Activated CD4-positive, alpha-beta T cell treated with anti-CD3 and anti-CD28 coated beads, Interleukin-2, amount 50 U/mL, for 1 hour (primary cell): ENCODE results near the gene PPM1B.
"Not testable (repeated sequence)": the region's sequence is repeated elsewhere in the genome, so short reads cannot be mapped to it uniquely, and the experiment has no call there.

ENCODE experiments used
- DNase-seq: peaks from one replicate; pipeline ENCODE4 v3.0.0-alpha.2; 2020

PPM1B gene

DNA sequence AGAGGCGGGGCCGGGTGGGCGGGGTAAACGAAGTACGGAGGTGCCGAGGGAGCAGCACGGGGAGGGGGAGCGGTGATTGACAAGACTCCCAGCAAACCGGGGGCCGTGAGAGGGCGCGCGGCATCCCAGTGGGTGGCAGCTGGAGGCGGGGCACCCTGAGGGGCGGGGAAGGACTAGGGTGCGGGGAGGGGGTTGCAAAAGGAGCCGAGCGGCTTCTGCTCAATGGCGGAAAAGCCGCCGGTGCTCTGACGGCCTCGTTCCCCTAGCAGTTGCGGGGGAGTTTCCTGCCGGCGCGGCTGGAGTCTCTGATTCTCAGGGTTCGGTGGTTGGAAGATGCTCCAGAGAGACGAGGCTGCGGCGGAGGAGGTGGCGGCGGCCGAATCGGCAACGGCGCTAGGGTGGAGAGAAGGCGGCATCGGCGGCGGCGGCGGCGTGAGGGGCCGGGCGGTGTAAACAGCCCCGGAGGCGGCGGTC is at the start of gene PPM1B:
TSS of gene PPM1B (plus strand) at position 195 of the 474 bp plus-strand sequence. CDS start 32,325 bp downstream, outside the sequence.
- peak; percentile 99 for DNase-seq

DNA sequence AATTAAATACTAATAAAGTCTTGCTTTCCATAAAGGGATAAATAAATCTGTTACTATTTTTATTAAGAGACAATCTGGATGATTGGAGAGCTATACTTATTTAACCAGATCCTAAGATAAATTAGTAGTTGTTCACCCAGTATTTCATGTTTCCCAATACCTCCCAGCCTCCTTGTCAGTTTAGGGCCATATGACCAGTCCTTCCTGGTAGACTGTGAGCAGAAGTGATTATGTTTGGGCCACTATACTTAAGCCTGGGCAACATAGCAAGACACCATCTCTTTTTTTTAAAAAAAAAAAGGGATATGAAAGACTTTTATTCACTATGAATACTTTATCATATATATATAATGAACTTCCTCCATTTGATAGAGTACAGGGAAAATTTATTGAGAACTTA is 48.8 kb upstream of the PPM1B start:
- no peak for DNase-seq

DNA sequence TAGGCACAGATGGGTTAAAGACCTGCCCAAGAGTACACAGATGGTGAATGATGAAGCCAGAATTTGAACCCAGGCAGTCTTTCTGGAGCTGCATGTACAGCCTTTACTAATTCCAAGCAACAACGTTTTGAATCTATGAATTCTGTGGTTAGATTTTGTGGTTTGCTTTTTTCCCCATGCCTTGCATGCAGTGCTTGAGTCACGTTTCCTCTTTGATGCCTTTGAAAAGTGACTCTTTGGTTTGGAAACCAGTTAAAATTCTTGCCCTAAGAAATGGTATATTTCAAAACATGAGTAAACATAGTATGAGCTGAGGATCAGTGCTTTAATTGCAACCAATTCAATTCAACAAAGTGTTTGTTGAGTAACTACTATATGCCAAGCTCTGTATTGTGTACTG is 48.2 kb upstream of the PPM1B start:
- DNase-seq = no peak

DNA sequence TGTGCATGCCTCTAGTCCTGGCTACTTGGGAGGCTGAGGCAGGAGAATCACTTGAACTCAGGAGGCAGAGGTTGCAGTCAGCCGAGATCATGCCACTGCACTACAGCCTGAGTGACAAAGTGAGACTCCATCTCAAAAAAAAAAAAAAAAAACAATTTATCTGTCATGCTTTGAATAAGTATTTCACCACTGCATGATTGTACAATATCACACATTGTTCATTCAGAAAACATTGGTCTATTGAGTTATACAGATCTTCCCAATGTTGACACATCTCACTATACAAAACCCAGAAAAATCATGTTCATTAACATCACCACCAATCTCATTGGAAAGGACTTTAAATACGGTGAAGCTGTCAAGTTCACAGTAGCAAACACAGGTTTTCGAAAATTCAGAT is 46.8 kb upstream of the PPM1B start:
- DNase-seq = no peak

DNA sequence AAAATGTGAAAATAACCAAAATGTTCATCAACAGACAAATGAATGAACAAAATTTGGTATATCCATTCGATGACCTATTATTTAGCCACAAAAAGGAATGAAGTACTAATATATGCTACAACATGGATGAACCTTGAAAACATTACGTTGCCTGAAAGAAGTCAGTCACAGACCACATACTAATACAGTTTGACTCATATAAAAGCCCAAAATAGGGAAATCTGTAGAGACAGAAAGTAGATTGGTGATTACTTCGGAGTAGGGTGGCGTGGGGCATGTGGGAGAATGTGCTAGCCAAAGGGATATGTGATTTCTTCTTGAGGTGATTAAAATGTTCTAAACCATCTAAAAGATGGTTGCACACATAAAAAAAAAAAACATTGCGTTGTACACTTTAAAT is 44.2 kb upstream of the PPM1B start:
- DNase-seq = no peak

DNA sequence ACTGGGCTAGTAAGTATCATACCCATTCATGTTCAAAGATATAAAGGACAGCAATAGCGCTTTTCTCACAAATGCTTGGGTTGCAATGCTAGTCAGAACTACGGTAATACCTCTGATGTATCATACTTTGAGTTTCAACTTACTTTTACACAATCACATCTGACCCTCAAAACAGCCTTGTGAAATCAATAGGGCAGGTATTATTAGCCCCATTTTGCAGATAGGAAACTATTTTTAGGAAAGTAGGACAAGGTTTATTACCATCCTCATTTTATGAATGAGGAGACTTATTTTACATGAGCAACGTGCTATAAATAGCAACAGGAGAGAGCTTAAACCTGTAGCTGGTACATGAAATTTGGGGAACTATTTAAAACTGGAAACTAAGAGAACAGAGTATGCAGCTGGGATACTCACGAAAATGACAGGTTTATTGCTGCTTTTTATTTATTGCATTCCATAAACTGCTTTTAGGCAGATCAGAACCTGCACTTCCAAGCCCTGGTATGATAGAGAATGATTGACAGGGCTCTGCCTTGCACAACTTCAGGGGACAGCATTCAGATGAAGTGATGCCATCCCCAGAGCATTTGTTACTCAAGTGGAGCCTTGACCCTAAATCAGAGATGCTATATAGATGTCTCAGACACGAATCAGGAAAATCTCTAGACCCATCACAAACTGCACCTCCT is 42.4 kb upstream of the PPM1B start:
- DNase-seq = no peak

DNA sequence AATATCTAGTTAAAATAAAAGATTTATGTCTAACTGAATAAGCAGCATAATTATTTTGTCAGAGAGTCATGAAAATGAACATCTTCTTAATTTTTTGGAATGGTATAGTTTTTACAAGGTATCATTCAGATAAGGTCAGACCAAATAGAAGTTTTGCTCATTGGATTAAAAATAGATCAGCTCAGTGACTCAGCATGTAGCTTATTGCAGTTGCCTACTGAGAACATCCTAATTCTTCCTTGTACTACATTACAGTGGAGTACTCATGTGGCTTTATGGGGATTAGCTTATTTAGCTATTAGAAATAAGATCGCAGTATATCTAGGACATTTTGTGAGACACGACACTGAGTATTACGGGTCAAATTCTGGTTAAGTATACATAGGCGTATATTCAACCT is 38.2 kb upstream of the PPM1B start:
- no peak for DNase-seq

DNA sequence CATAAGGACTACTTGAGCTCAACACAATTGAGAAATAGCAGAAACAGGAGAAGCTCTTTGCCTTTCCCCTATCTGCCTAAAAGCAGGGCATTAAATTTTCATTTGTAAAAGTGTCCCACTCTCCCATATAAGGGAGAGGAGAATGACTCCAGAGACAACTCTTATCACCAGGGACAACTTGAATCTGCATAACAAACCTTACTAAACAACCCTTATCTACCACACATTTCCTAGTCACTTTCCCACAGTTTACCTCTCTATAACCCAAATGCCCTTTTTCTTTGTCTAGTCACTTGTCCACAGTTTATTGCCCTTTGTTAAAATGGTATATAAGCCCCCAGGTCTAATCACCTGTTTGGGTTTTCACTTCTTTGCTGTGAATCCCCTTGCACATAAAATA is 37.5 kb upstream of the PPM1B start:
- no peak for DNase-seq

DNA sequence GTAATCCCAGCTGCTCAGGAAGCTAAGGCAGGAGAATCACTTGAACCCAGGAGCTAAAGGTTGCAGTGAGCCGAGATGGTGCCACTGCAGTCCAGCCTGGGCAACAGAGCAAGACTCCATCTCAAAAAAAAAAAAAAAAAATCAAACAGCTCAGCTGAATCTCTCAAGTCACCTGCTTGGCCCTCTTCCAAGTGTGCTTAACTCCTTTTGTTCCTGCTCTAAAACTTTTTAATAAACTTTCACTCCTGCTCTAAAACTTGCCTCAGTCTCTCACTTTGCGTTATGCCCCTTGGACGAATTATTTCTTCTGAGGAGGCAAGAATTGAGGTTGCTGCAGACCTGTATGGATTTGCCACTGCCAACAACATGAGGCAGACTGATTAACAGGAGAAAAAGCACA is 35.1 kb upstream of the PPM1B start:
- DNase-seq = not testable (repeated sequence)

DNA sequence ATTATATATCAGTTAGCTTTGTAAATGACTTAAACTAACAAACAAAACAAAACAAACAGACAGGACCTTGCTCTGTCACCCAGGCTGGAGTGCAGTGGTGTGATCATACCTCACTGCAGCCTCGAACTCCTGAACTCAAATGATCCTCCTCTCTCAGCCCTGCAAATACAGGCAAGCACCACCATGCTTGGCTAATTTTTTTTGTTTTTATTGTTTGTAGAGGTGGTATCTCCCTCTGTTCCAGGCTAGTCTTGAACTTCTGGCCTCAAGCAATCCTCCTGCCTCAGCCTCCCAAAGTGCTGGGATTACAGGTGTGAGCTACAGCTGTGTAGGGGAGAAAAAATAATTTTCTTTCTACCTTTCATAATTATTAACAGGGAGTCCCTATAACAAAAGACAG is 33.8 kb upstream of the PPM1B start:
- no peak for DNase-seq

DNA sequence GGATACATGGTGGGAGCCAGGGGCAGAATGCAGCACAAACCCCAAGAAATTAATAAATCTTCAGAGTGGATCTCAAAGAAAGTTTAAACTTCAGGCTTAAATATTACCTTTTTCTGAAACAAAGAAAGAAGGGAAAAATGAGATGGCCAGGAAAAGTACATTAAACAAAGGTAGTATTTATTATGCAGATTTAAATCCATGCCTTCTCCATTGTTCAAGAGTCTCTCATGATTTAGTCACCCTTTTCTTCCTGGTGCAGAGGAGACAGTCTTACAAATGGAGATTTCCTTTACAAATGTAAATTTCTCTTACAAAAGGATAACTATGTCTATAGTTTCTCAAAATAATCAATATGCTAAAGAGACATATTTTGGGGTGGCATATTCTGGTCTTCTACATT is 33.4 kb upstream of the PPM1B start:
- no peak for DNase-seq

DNA sequence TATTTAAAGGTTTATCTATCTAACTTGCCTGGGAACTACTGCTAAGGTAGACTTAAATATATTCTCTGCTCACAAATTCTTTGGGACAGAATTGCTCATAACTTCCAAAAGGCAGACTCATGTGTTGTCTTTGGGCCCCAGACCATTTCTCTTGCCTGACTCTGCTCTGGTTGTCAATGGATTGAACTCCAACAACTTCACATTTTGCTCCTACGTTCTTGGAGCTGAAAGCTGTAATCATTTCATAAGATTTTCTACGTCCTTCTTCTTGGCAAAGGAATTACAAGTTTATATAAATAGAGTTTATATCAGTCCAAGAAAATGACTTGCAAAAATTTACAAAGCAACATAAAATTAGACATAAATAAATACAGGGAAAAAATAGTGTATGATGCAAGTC is 32.9 kb upstream of the PPM1B start:
- no peak for DNase-seq

DNA sequence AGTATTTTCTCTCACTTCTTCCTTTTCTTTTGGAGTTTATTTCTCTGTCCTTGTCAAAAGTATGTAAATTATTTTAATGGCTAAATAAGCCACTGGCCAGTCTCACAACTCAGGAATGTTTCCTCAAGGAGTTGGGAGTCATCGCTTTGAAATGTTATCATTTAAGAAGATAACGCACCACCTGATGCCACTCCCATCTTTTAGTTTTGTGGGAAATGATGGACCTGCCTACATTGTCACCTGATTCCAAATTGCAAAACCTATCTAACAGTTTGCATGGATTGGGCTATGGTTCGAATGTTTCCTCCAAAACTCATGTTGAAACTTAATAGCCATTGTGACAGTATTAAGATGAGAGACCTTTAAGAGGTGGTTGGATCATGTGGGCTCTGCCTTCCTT is 32.4 kb upstream of the PPM1B start:
- DNase-seq = no peak

DNA sequence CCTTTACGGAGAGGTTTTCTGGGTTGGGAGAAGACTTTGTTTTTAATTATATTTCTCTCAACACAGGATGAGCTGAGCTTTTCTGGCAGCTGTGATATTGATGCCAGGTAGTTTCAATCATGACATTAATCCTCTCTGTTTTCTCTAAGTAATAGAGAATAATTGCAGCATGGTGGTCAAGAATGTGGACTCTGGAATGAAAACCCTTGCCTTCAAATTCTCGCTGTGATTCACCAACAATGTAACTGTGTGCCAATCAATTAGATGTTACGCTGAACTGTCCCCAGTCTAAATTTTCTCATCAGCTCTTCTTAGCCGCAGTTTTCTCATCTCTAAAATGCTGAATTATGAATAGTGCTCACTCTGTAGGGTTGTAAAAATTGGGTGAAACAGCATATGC is 31.6 kb upstream of the PPM1B start:
- DNase-seq = no peak

DNA sequence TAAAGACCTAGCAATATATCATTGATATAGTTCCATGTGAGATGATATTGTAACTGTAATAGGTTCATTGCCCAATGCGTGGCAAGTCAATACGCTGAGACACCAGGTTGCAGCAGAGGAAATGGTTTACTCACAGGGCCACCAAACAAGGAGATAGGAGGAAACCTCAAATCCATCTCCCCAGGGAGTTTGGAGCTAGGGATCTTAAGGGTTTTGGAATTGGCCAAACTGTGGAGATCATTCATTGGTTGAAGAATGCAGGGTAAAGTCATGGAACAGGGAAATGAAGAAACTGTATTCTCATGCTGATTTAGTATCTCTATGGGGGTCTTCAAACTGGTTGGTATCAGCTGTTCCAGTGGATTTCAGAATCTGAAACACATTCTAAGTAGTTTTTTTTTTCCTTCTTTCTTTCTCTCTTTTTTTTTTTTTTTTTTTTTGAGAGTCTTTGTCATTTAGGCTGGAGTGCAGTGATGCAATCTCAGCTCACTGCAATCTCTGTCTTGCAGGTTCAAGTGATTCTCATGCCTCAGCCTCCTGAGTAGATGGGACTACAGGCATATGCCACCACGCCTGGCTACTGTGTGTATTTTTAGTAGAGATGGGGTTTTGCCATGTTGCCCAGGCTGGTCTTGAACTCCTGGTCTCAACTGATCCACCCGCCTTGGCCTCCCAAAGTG is 30.7 kb upstream of the PPM1B start:
- no peak for DNase-seq

DNA sequence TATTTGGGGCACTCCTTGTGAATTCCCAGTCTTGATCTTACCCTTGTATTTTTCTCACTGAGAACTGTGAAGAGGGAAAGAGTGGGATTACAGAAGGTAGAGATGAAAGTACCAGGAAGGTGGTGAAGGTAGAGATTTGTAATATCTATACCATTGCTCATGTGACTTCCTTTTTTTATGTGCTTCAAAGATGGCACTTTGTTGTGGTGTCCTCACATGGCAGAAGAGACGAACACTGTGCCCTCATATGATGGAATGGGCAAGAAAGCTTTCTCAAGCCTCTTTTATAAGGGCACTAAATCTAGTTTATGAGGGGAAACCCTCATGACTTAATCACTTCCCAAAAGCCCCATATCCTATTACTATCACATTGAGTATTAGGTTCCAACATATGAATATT is 28.9 kb upstream of the PPM1B start:
- DNase-seq = no peak

DNA sequence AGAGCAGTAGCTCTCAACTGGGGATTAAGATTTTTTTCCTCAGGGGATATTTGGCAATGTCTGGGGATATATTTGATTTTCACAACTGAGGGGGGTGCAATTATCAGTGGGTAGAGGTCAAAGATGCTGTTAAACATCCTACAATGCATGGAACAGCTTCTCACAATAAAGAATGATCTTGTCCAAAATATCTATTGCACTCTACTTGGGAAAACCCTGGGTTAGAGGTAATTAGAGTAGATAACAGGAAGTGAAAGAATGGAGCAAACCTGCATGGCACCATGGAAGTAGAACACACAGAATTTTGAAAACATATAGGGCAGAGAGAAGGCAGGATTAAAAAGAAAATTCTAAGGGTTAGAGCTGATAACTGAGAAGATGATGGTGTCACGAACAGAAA is 26.4 kb upstream of the PPM1B start:
- DNase-seq = no peak

DNA sequence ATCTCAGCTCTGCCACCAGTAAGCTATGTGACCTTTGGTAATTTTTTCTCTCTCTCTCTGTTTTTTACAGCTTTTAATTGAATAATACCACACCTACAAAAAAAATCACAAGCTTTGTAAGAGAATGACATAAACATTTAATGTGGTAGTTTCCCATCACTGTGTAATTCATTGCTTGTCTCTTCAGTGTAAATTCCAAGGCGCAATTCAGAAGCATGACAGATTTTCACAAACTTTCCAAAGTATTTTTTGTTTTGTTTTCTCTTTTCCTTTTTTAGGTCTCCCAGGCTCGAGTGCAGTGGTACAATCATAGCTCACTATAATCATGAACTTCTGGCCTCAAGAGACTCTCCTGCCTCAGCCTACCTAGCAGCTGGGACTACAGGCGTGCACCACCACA is 25.0 kb upstream of the PPM1B start:
- no peak for DNase-seq

DNA sequence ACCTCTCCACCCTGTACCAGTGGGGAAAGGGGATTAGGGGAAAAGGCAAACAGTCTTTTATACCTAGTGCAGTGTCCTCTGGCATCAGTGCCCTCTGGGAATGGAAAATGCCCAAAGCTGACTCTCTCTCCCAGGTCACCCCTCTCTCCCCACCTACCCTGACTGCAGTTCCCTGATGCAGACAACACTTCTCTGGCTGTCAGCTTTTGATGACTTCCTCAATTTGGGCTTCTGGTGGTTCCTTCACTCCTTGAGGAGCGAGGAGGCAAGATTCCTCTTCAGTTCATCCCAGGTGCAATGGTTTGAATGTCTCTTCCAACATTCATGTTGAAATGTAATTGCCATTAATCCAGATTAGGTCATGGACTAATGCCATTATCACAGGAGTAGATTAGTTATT is 19.7 kb upstream of the PPM1B start:
- DNase-seq = no peak

DNA sequence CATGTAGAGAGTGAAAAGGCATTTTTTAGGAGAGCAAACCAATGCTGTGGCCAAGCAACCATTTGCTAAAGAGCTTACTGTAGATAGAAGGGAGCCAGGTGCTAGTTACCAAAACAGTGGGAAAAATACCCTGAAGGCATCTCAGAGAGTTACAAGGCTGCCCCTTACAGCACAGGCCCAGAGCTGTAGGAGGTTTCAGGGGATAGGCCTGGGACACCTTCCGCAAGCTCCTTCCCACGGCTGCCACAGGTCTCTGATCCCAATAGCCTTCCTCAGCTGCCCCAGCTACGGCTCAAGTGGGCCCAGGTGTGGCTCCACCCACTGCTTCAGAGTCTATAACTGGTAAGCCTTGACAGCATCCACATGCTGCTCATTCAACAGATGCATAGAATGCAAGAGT is 18.2 kb upstream of the PPM1B start:
- DNase-seq = no peak

DNA sequence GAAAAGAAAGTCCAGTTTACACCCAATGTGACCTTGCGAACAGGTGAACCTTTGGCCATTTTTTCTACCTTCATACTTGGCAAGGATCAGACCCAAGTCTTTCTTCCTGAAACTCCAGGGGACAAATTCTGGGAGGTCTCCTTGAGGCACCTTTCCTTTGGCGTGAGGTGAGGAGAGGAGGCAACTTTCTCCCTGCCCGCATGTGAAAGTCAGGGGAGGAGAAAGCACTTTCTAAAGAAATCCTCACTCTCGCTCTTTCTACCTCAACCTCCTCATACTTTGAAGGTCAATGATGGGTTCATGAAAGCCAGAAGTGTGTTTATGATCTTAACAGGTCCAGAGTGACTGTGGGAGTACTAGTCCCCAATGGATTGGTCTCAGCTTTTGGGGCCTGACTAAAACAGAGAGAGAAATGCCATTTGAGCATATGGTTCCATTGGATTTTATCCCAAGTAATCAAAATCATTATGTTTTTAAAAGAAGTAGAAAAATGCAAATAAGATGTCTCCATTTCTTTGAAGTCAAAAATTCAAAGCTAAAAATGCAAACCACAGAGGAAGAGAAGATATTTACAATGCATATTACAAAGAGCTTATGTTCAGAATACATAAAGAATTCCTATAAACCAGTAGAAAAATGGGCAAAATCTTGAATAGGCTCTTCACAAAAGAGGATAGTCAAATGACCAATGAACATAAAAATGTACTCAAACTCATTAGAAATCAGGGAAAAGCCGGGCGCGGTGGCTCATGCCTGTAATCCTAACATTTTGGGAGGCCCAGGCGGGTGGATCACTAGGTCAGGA is 15.6 kb upstream of the PPM1B start:
- DNase-seq = no peak

DNA sequence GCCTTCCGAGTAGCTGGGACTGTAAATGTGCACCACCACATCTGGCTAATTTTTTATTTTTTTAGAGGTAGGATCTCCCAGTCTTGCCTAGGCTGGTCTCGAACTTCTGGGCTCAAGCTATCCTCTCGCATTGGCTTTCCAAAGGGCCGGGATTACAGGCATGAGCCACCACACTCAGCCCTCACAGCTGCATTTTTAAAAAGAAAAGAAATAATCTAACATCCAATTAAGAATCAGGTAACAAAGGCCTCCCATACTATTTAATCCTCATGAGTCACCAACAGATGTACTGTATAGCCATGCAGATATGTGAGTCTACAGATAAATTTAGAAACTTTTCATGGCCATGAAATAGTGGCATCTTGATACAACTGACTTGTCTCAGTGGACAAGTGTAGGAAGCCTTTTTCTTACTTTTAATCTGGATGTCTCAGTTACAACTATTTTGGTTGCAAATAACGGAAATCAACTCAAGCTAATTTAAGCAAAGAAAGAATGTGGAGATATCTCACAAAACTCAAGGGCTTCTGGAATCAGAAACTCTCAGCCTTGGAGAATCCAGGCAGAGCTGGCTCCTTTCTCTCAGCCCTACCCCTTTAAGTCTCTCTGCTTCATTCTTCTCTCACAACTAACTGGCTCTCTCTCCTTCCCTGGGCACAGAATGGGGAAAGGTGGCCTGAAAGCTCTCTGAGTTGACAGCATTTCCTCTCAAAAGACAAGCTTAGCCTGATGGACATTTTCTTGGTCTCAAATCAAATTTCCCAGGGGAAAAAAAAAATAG is 12.8 kb upstream of the PPM1B start:
- no peak for DNase-seq

DNA sequence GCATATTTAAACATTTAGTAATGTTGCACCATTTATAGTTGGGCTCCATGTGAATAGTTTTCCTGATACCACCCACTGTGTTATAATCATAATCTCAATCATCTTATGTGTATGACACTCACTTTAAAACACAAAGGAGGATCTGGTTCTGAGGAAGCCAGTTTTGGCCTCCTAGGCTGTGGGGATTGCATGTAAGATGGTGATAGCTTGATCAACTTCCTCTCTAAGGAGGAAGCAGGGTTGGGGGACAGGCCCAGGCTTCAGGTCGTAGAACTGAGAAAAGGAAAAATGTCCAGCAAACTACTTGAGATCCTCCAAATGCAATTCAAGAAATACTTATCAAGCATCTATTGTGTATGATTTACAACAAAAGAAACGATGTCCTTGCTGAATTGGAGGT is 4.9 kb upstream of the PPM1B start:
- no peak for DNase-seq
